Measurements from ENCODE around the gene CDH13.

CDH13 gene

DNA sequence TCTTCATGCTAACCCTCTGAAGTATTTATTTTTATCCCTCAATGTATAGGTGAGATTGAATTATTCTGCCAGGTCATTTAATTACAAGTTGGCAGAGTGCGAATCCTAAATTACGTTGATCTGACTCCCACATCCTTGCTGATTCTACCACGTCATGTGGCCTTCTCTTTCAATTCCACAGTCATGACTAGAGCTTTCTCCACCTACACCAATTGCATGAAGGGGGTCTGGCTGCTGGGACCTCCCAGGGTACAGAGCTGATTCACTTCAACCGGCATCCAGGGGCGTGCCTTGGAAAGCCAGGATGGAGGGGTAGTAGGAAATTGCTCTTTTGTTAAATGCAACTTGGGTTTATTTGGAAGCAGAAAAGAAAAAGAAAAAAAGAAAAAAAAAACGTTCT is 41.1 kb upstream of the CDH13 start:
- H3K27ac ChIP-seq: no peak overlapping the region
- H3K27me3 ChIP-seq (ENCODE audit: insufficient read depth, low read depth, severe bottlenecking): no peaks in the 10 kb centered on the region
- H3K4me3 ChIP-seq (ENCODE audit: low read depth, low read length): no peak overlapping the region
- H3K36me3 ChIP-seq: no peaks in the 10 kb centered on the region
- no peaks in the 10 kb centered on the region for H3K9me3 ChIP-seq (ENCODE audit: severe bottlenecking)
- TF ChIP-seq, protein P1, sequence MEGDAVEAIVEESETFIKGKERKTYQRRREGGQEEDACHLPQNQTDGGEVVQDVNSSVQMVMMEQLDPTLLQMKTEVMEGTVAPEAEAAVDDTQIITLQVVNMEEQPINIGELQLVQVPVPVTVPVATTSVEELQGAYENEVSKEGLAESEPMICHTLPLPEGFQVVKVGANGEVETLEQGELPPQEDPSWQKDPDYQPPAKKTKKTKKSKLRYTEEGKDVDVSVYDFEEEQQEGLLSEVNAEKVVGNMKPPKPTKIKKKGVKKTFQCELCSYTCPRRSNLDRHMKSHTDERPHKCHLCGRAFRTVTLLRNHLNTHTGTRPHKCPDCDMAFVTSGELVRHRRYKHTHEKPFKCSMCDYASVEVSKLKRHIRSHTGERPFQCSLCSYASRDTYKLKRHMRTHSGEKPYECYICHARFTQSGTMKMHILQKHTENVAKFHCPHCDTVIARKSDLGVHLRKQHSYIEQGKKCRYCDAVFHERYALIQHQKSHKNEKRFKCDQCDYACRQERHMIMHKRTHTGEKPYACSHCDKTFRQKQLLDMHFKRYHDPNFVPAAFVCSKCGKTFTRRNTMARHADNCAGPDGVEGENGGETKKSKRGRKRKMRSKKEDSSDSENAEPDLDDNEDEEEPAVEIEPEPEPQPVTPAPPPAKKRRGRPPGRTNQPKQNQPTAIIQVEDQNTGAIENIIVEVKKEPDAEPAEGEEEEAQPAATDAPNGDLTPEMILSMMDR (IDR thresholded peaks at IDR 0.05; ENCODE audit: low read depth, low read length): no peak
- no peak for DNase-seq

- TF ChIP-seq, protein P1 (IDR thresholded peaks at IDR 0.05; ENCODE audit: low read depth, low read length): no peak
- Histone ChIP-seq H3K27me3 (ENCODE audit: insufficient read depth, low read depth, severe bottlenecking) (no peaks in the 10 kb centered on the region), H3K27ac (no peak overlapping the region), H3K4me3 (ENCODE audit: low read depth, low read length) (no peak overlapping the region), H3K36me3 (no peaks in the 10 kb centered on the region), H3K9me3 (ENCODE audit: severe bottlenecking) (no peaks in the 10 kb centered on the region)
- no peak for DNase-seq
Observed at GRCh38 chr16:82586130-82586529, 40.6 kb upstream of the CDH13 start.

DNA sequence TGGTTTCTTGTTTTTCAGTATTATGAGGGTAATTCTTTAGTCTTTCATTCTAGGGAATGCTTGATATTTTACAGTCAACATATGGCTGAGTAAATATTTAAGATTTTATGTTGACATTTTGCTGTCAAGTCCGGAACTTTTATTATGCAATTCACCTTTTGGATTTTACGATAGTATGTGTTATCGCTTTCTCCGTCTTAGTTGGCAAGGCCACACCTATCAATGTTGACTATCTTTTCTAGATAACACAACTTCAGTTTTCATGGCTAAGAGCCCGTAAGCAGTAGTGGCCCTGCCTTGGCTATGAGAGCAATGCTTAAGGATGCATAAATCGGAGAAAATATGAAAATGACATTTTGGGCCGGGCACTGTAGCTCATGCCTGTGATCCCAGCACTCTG is 39.5 kb upstream of the CDH13 start:
- Histone ChIP-seq H3K36me3 (no peaks in the 10 kb centered on the region), H3K9me3 (ENCODE audit: severe bottlenecking) (no peaks in the 10 kb centered on the region), H3K27me3 (ENCODE audit: insufficient read depth, low read depth, severe bottlenecking) (no peaks in the 10 kb centered on the region), H3K4me3 (ENCODE audit: low read depth, low read length) (no peak overlapping the region), H3K27ac (no peak overlapping the region)
- DNase-seq: no peak
- TF ChIP-seq, protein P1 (IDR thresholded peaks at IDR 0.05; ENCODE audit: low read depth, low read length): no peak

DNA sequence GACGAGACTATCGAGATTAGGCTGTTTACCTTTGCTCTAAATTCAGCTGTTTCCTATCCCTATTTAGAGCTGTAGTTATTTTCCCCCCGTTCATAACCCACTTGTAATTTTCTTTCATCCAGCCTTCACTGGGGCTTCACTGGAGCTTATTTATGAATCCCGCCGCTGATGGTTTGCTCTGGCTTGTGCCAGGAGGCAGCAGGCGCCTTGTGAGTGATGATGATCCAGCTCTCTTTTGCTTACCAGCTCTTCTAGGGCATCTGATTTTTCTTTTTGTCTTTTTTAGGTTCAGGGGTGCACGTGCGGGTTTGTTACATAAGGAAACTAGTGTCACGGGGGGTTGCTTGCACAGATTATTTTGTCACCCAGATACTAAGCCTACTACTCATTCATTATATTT is 37.4 kb upstream of the CDH13 start:
- TF ChIP-seq, protein P1 (IDR thresholded peaks at IDR 0.05; ENCODE audit: low read depth, low read length): no peak
- no peaks in the 10 kb centered on the region for H3K36me3 ChIP-seq
- H3K27me3 ChIP-seq (ENCODE audit: insufficient read depth, low read depth, severe bottlenecking): no peaks in the 10 kb centered on the region
- no peak overlapping the region for H3K27ac ChIP-seq
- H3K9me3 ChIP-seq (ENCODE audit: severe bottlenecking): no peaks in the 10 kb centered on the region
- DNase-seq: no peak
- H3K4me3 ChIP-seq (ENCODE audit: low read depth, low read length): no peak overlapping the region

- Histone ChIP-seq H3K27ac (no peak overlapping the region), H3K36me3 (no peaks in the 10 kb centered on the region), H3K4me3 (ENCODE audit: low read depth, low read length) (no peak overlapping the region), H3K9me3 (ENCODE audit: severe bottlenecking) (no peaks in the 10 kb centered on the region), H3K27me3 (ENCODE audit: insufficient read depth, low read depth, severe bottlenecking) (no peaks in the 10 kb centered on the region)
- no peak for DNase-seq
- TF ChIP-seq, protein P1 (IDR thresholded peaks at IDR 0.05; ENCODE audit: low read depth, low read length): no peak
Observed at GRCh38 chr16:82594114-82594513, 32.7 kb upstream of the CDH13 start.

DNA sequence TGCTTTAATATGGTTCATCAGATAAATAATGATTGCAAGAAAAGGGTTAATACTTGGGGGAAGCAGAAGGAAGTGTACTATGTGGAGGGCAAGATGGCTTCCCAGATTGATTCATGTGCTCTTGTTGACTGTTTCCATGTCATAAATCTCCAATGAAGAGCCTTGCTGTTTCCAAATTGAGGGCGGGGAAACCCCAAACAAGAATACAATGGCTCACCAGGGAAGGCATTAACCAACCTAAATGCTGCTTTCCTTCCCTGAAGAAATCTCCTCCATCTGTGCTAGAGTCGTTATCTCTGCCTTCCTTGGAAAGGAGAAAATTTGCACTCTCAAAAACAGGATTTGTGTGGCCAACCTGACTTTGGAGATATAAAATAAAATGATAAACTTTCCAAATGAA is 28.0 kb upstream of the CDH13 start:
- no peak for DNase-seq
- H3K27me3 ChIP-seq (ENCODE audit: insufficient read depth, low read depth, severe bottlenecking): no peaks in the 10 kb centered on the region
- TF ChIP-seq, protein P1 (IDR thresholded peaks at IDR 0.05; ENCODE audit: low read depth, low read length): no peak
- no peaks in the 10 kb centered on the region for H3K36me3 ChIP-seq
- H3K27ac ChIP-seq: no peak overlapping the region
- no peak overlapping the region for H3K4me3 ChIP-seq (ENCODE audit: low read depth, low read length)
- H3K9me3 ChIP-seq (ENCODE audit: severe bottlenecking): no peaks in the 10 kb centered on the region
